HEK293T (cell line): ENCODE results near the gene ADPRHL1.

Experiments
- ARNT ChIP-seq: fragments of 450-650 bp; IDR thresholded peaks from 2 replicates; pipeline ENCODE4 v1.6.1; 2017; ENCODE audit warnings: mild to moderate bottlenecking
- BHLHE40 ChIP-seq: fragments of 450-650 bp; IDR thresholded peaks from 2 replicates; pipeline ENCODE4 v1.6.1; 2016; ENCODE audit warnings: mild to moderate bottlenecking, moderate library complexity, borderline replicate concordance
- CTBP1 ChIP-seq: fragments of 450-650 bp; IDR thresholded peaks from 2 replicates; pipeline ENCODE4 v1.6.1; 2016; ENCODE audit warnings: borderline replicate concordance
- FOXM1 ChIP-seq: fragments of 450-650 bp; IDR thresholded peaks from 2 replicates; pipeline ENCODE4 v1.6.1; 2017; ENCODE audit warnings: mild to moderate bottlenecking, borderline replicate concordance
- HDGF ChIP-seq: fragments of 450-650 bp; IDR thresholded peaks from 2 replicates; pipeline ENCODE4 v1.6.1; 2017; ENCODE audit warnings: antibody characterized with exemption, borderline replicate concordance
- L3MBTL2 ChIP-seq: fragments of 450-650 bp; conservative IDR thresholded peaks from 2 replicates; pipeline ENCODE4 v1.6.1; 2016; ENCODE audit warnings: mild to moderate bottlenecking
- LEF1 ChIP-seq: fragments of 450-650 bp; IDR thresholded peaks from 2 replicates; pipeline ENCODE4 v1.6.1; 2017; ENCODE audit warnings: mild to moderate bottlenecking, borderline replicate concordance
- PKNOX1 ChIP-seq: fragments of 450-650 bp; IDR thresholded peaks from 2 replicates; pipeline ENCODE4 v1.6.1; 2016
- SP1 ChIP-seq: fragments of 450-650 bp; IDR thresholded peaks from 2 replicates; pipeline ENCODE4 v1.6.1; 2017
- ZNF384 ChIP-seq: fragments of 450-650 bp; IDR thresholded peaks from 2 replicates; pipeline ENCODE4 v1.6.1; 2016

- TF ChIP-seq ARNT (no peak), CTBP1 (no peak), HDGF (no peak), FOXM1 (no peak), BHLHE40 (no peak), SP1 (no peak), LEF1 (no peak), ZNF384 (no peak), PKNOX1 (no peak), L3MBTL2 (no peak)
Measured at GRCh38 chr13:113500530-113501265, 47.4 kb upstream of the ADPRHL1 start.
